Thyroid gland (tissue), 4 donors: ENCODE results near the gene KCNQ1. TPM values are rescaled to one million over a fixed set of nuclear protein-coding genes. Genes with fewer than 3 reads are reported as not detected.

Experiments
- DNase-seq, 2 donors: peaks; one replicate each; pipeline ENCODE4 v3.0.0-alpha.2; 2019
- H3K27ac ChIP-seq, 3 donors: fragments of 200-600 bp; sonication (generic); 1 replicate in 2 of 3; 2 replicates in 1 of 3; pipeline ENCODE4 v1.5.1; 2016 to 2019; ENCODE audit warnings: mild to moderate bottlenecking in 1 of 3, moderate library complexity in 1 of 3
- H3K27me3 ChIP-seq: fragments of 200-600 bp; sonication (generic); one replicate; pipeline ENCODE4 v1.5.1; 2019
- H3K36me3 ChIP-seq, 2 donors: fragments of 200-600 bp; sonication (generic); one replicate each; pipeline ENCODE4 v1.5.1; 2016 to 2019
- H3K4me1 ChIP-seq, 2 donors: fragments of 200-600 bp; sonication (generic); one replicate each; pipeline ENCODE4 v1.5.1; 2017 to 2019
- H3K4me3 ChIP-seq, 3 donors: fragments of 200-600 bp; sonication (generic); replicated peaks in 1 of 3; 1 replicate in 2 of 3; 2 replicates in 1 of 3; pipeline ENCODE4 v1.5.1; 2016; ENCODE audit warnings: mild to moderate bottlenecking in 1 of 3
- H3K9me3 ChIP-seq: fragments of 200-600 bp; sonication (generic); one replicate; pipeline ENCODE4 v1.5.1; 2017
- POLR2A ChIP-seq, 2 donors: fragments of 450-650 bp; IDR thresholded peaks; one replicate each; pipeline ENCODE4 v1.6.1; 2017; ENCODE audit warnings: antibody characterized with exemption in 2 of 2, mild to moderate bottlenecking in 2 of 2, moderate library complexity in 1 of 2
- WGBS, 2 donors: methylation state at CpG; one replicate each; pipeline ENCODE4 v1.1.5; 2017; 5-methylcytosine and 5-hydroxymethylcytosine counted together
- intact Hi-C: fragments of 100-400 bp; cut with DNase I; formaldehyde crosslinking; loops from one replicate; pipeline ENCODE4 v1.15.1; 2023
- total RNA-seq, 4 donors: library from RNA; depleted of rRNA; stranded (reverse); fragments of >200 nt; gene quantifications; one replicate each; pipeline ENCODE4 v1.2.3, GENCODE V29; 2016
- TF ChIP-seq, protein P1 (sequence below), 6 experiments: fragments of 200-600 bp in 3 of 6; fragments of 450-650 bp in 3 of 6; sonication (generic) in 3 of 6; IDR thresholded peaks; one replicate each; pipeline ENCODE4 v1.5.1; 2016 to 2019; ENCODE audit warnings: antibody characterized with exemption in 6 of 6, mild to moderate bottlenecking in 2 of 6, inconsistent platforms in 1 of 6, moderate library complexity in 1 of 6

The KCNQ1 gene
- total RNA-seq, 4 donors from 2014 or later = 51.3 to 103 (median 97.8) TPM

DNA sequence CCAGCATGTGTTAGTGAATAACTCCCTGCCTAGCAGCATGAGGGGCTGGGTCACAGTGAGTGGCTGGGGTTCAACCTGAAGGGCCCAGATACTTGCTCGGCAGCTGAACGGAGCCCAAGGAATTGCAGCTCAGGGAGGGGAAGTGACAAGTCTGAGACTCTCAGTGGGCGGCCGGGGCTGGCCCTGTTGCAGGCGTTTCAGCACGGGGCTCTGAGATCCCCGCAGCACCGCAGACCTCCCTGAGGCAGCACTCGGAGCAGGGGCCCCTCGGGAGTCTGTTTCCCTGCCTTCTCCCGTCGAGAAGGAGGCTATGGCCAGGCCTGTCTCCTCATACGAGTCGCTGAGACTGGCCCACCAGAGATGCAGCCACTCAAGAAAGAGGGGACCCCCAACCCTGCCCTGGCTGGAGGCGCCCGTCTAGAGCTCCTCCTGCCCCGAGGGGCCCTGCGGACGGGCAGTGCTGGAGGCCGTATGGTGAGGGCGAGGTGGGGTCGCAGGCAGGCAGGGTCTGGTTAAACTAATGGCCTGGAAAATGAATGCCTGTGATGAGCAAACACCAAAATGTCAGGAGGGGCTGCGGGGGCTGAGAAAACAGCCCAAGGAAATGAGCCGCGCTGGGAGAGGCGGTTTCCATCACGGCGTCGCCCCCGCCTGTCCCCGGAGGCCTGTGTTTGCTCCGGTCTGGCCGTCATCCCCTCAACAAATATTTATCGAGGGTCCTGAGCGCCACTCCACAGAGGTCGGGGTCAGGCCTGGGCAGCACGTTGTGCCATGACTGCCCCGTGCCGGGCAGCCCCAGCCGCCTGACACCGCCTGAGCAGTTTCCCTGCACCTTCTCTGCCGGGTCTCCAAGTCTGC, 35.0 kb upstream of the KCNQ1 start:
- no peaks in the 10 kb centered on the region for H3K36me3 ChIP-seq
- TF ChIP-seq, protein P1, sequence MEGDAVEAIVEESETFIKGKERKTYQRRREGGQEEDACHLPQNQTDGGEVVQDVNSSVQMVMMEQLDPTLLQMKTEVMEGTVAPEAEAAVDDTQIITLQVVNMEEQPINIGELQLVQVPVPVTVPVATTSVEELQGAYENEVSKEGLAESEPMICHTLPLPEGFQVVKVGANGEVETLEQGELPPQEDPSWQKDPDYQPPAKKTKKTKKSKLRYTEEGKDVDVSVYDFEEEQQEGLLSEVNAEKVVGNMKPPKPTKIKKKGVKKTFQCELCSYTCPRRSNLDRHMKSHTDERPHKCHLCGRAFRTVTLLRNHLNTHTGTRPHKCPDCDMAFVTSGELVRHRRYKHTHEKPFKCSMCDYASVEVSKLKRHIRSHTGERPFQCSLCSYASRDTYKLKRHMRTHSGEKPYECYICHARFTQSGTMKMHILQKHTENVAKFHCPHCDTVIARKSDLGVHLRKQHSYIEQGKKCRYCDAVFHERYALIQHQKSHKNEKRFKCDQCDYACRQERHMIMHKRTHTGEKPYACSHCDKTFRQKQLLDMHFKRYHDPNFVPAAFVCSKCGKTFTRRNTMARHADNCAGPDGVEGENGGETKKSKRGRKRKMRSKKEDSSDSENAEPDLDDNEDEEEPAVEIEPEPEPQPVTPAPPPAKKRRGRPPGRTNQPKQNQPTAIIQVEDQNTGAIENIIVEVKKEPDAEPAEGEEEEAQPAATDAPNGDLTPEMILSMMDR (IDR thresholded peaks at IDR 0.05) = no peak
- TF ChIP-seq POLR2A (IDR thresholded peaks at IDR 0.05) = no peak
- no peak overlapping the region for H3K4me3 ChIP-seq
- no peaks in the 10 kb centered on the region for H3K9me3 ChIP-seq
- no peaks in the 10 kb centered on the region for H3K27me3 ChIP-seq
- intact Hi-C loops = no loop called here
- DNase-seq = no peak
- 52 to 65% methylated on average over 21 to 22 of the region's 42 CpGs for WGBS, 2 donors
- no peaks in the 10 kb centered on the region for H3K4me1 ChIP-seq
- no peak overlapping the region for H3K27ac ChIP-seq

- Histone ChIP-seq H3K27me3 (no peaks in the 10 kb centered on the region), H3K4me1 (no peaks in the 10 kb centered on the region), H3K27ac (no peak overlapping the region), H3K36me3 (no peaks in the 10 kb centered on the region), H3K4me3 (no peak overlapping the region), H3K9me3 (no peaks in the 10 kb centered on the region)
- no peak for TF ChIP-seq POLR2A (IDR thresholded peaks at IDR 0.05)
- TF ChIP-seq, protein P1 (IDR thresholded peaks at IDR 0.05) = no peak
- 87 to 94% methylated on average over 4 to 7 of the region's 9 CpGs for WGBS, 2 donors
- DNase-seq = no peak
- intact Hi-C loops = no loop called here
Measured at GRCh38 chr11:2410616-2411015, 34.2 kb upstream of the KCNQ1 start.

DNA sequence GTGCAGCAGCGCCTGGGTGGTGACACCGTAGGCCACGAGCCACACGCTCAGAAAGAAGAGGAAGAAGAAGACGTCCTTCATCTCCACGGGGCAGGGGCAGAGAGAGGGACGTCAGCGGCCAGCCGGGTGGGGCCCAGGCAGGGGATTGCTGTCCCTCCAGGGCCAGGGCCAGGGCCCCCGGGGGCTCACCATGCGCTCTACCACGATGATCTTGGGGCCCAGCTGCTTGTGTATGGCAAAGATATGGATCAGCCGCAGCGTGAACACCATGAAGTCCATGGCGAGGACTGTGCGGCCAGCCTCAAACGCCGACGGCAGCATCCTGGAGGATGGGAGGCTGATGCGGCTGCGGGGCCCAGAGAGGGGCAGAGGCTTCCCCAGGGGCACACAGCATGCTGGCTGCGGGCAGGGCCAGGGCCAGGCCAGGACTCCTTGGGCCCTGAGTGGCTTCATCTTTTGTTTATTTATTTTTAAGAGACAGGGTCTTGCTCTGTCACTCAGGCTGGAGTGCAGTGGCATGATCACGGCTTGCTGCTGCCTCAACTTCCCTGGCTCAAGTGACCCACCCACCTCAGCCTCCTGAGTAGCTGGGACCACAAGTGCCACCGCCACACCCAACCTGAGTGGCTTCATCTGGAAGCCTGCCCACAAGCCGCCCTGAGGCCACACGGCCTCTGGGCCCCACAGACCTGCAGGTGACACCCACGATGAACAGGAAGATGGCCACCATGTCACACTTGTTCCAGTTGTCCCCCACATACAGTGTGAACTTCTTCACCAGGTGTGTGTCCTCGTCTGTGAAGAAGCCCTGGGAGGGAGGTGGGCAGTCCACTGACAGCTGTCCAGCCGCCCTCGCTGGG, 33.1 kb upstream of the KCNQ1 start:
- Histone ChIP-seq H3K9me3 (no peaks in the 10 kb centered on the region), H3K4me1 (no peaks in the 10 kb centered on the region), H3K36me3 (no peaks in the 10 kb centered on the region), H3K4me3 (no peak overlapping the region), H3K27me3 (no peaks in the 10 kb centered on the region), H3K27ac (no peak overlapping the region)
- no peak for DNase-seq
- 80 to 85% methylated on average over 19 to 25 of the region's 30 CpGs for WGBS, 2 donors
- intact Hi-C loops = no loop called here
- TF ChIP-seq POLR2A (IDR thresholded peaks at IDR 0.05) = no peak
- TF ChIP-seq, protein P1 (IDR thresholded peaks at IDR 0.05) = no peak

DNA sequence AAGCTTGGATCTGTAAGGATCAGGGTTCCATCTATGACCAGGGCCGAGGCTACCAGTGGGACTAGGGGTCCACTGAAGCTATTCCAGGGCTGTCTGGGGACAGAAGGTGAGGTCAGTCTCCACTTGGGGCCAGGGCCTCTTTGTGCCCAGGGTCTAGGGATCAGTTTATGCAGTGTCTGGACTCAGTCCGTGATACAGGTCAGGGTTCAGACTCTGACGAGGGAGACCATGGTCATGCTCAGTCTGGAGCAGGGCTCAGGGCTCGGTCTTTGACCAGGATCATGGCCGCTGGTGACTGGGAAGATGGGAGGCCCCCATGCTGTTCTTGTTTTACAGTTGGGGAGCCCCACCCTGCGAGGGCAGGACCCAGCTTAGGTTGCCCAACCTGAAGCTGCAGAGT, 32.5 kb upstream of the KCNQ1 start:
- H3K4me1 ChIP-seq = no peaks in the 10 kb centered on the region
- WGBS, 2 donors = 88 to 89% methylated on average over 4 to 5 of the region's 6 CpGs
- no peak for DNase-seq
- TF ChIP-seq POLR2A (IDR thresholded peaks at IDR 0.05) = no peak
- TF ChIP-seq, protein P1 (IDR thresholded peaks at IDR 0.05) = no peak
- H3K27me3 ChIP-seq = no peaks in the 10 kb centered on the region
- no peak overlapping the region for H3K27ac ChIP-seq
- intact Hi-C loops = no loop called here
- H3K36me3 ChIP-seq = no peaks in the 10 kb centered on the region
- H3K9me3 ChIP-seq = no peaks in the 10 kb centered on the region
- no peak overlapping the region for H3K4me3 ChIP-seq
